ENCODE results near the gene LTBP1.

Gene LTBP1

DNA sequence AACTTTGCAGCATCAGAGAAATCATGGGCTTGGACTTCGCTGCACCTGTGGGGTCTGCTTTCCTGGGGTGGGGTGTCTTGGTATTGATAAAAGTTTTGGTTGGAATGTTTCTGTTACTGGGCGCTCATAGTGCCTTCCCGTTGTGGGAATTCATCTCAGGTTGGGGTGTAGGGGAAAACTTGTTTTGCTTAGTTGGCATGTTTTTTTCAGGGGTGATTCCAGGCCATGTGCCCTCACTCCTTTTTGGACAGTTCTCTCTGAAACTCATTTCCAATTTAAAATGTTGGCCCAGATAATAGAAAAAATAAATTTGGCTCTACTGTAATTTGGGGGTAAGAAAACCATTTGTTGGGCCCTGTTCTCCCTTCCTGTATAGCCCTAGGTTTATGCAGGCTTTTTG lies 1.5 kb downstream of the LTBP1 start:
- Histone ChIP-seq H4K91ac (ENCODE audit: low read length) (peak overlapping the region; percentile 41), H2BK12ac (ENCODE audit: low read length in 2 of 2) (no peak overlapping the region), H4K8ac (ENCODE audit: low read length) (no peak overlapping the region), H3K79me1 (replicated peaks; ENCODE audit: low read length, poor library complexity, severe bottlenecking) (peaks cover 2% of the 10 kb centered on the region), H3K18ac (ENCODE audit: low read depth in 1 of 2, low read length in 2 of 2) (no peak overlapping the region), H3K23ac (ENCODE audit: low read length in 2 of 2) (no peak overlapping the region), H3K4me2 (ENCODE audit: low read length, poor library complexity, severe bottlenecking) (peak overlapping the region; percentile 96), H3K9ac (ENCODE audit: low read length) (no peak overlapping the region), H2AK5ac (ENCODE audit: low read length, severe bottlenecking) (no peak overlapping the region), H3K4me3 (ENCODE audit: insufficient read depth in 1 of 2, low read depth in 1 of 2, low read length in 2 of 2) (no peak overlapping the region), H3K4ac (ENCODE audit: low read depth in 1 of 2, low read length in 2 of 2) (no peak overlapping the region), H3K27ac (ENCODE audit: low read length, poor library complexity, severe bottlenecking) (no peak overlapping the region), H3K36me3 (ENCODE audit: control insufficient read depth in 1 of 2, insufficient read depth in 2 of 2, low read depth in 1 of 2, low read length in 2 of 2) (no peaks in the 10 kb centered on the region), H2BK15ac (ENCODE audit: low read depth, poor library complexity, severe bottlenecking) (no peak overlapping the region), H3K4me1 (ENCODE audit: control insufficient read depth, insufficient read depth, low read depth, low read length) (peaks cover 2% of the 10 kb centered on the region), H3K14ac (ENCODE audit: low read length in 2 of 2) (no peak overlapping the region), H2AFZ (ENCODE audit: low read depth, low read length) (no peak overlapping the region), H2BK120ac (ENCODE audit: low read depth, low read length) (no peak overlapping the region), H3K27me3 (ENCODE audit: control insufficient read depth in 1 of 2, insufficient read depth in 1 of 2, low read length in 2 of 2) (peaks cover 0 to 42% of the 10 kb centered on the region in 2 experiments), H3K9me3 (ENCODE audit: control insufficient read depth, low read length) (no peaks in the 10 kb centered on the region), H2BK5ac (ENCODE audit: low read depth, low read length, poor library complexity, severe bottlenecking) (no peak overlapping the region)
- no peak for DNase-seq
- WGBS: 80% methylated on average over 3 of the region's 3 CpGs

DNA sequence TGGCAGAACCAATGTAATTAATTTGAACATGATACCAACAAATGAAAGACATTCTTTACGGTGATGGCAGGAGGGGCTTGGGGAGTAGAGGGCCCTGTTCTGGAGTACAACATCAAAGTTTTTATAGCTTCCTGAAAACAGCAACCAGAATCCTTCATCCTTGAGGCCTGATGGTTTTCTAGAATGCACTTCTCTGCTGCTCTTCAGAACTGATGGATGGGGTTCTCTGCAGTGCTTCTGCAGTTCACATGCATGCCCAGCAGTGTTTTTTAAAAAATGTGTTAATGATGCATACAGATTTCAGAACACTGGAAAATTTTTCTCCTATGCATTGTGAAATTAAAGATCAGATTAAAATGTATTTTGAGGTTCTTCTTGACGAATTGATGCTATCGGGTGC lies 2.5 kb downstream of the LTBP1 start:
- Histone ChIP-seq H3K14ac (ENCODE audit: low read length in 2 of 2) (no peak overlapping the region), H2AFZ (ENCODE audit: low read depth, low read length) (no peak overlapping the region), H3K4ac (ENCODE audit: low read depth in 1 of 2, low read length in 2 of 2) (no peak overlapping the region), H3K36me3 (ENCODE audit: control insufficient read depth in 1 of 2, insufficient read depth in 2 of 2, low read depth in 1 of 2, low read length in 2 of 2) (no peaks in the 10 kb centered on the region), H3K18ac (ENCODE audit: low read depth in 1 of 2, low read length in 2 of 2) (no peak overlapping the region), H3K4me3 (ENCODE audit: insufficient read depth in 1 of 2, low read depth in 1 of 2, low read length in 2 of 2) (no peak overlapping the region), H2BK120ac (ENCODE audit: low read depth, low read length) (no peak overlapping the region), H2BK15ac (ENCODE audit: low read depth, poor library complexity, severe bottlenecking) (no peak overlapping the region), H3K27ac (ENCODE audit: low read length, poor library complexity, severe bottlenecking) (no peak overlapping the region), H2BK12ac (ENCODE audit: low read length in 2 of 2) (no peak overlapping the region), H2AK5ac (ENCODE audit: low read length, severe bottlenecking) (no peak overlapping the region), H4K91ac (ENCODE audit: low read length) (no peak overlapping the region), H3K9me3 (ENCODE audit: control insufficient read depth, low read length) (no peaks in the 10 kb centered on the region), H3K23ac (ENCODE audit: low read length in 2 of 2) (no peak overlapping the region), H4K8ac (ENCODE audit: low read length) (no peak overlapping the region), H3K4me2 (ENCODE audit: low read length, poor library complexity, severe bottlenecking) (no peak overlapping the region), H2BK5ac (ENCODE audit: low read depth, low read length, poor library complexity, severe bottlenecking) (no peak overlapping the region), H3K27me3 (ENCODE audit: control insufficient read depth in 1 of 2, insufficient read depth in 1 of 2, low read length in 2 of 2) (peaks cover 0 to 40% of the 10 kb centered on the region in 2 experiments), H3K79me1 (replicated peaks; ENCODE audit: low read length, poor library complexity, severe bottlenecking) (peaks cover 2% of the 10 kb centered on the region), H3K4me1 (ENCODE audit: control insufficient read depth, insufficient read depth, low read depth, low read length) (peaks cover 2% of the 10 kb centered on the region), H3K9ac (ENCODE audit: low read length) (no peak overlapping the region)
- no peak for DNase-seq
- 100% methylated on average over 3 of the region's 3 CpGs for WGBS

DNA sequence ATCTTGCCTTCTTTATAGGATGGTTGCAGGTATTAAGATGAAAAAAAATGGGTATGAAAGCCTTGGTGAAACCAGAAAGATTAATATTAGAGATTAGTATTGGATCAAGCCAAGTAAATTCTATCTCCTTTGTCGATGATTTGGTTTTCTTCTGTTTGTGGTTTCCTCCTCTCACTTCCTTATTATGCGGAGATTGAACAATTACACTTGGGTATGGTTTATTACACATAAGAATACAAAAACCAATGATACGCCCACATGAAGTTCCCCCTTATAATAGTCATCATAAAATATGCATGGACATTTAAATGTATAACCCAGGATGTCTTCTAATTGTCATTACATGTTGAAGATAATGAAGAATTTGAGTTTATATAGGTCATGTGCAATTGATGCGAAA lies 4.9 kb downstream of the LTBP1 start:
- no peak overlapping the region for H2BK5ac ChIP-seq (ENCODE audit: low read depth, low read length, poor library complexity, severe bottlenecking)
- peaks cover 0 to 30% of the 10 kb centered on the region in 2 experiments for H3K27me3 ChIP-seq (ENCODE audit: control insufficient read depth in 1 of 2, insufficient read depth in 1 of 2, low read length in 2 of 2)
- no peak overlapping the region for H3K27ac ChIP-seq (ENCODE audit: low read length, poor library complexity, severe bottlenecking)
- no peak overlapping the region for H2BK120ac ChIP-seq (ENCODE audit: low read depth, low read length)
- H3K14ac ChIP-seq (ENCODE audit: low read length in 2 of 2): no peak overlapping the region
- no peak for DNase-seq
- no peak overlapping the region for H3K23ac ChIP-seq (ENCODE audit: low read length in 2 of 2)
- H4K8ac ChIP-seq (ENCODE audit: low read length): no peak overlapping the region
- no peak overlapping the region for H2BK15ac ChIP-seq (ENCODE audit: low read depth, poor library complexity, severe bottlenecking)
- H2AFZ ChIP-seq (ENCODE audit: low read depth, low read length): no peak overlapping the region
- H3K4me2 ChIP-seq (ENCODE audit: low read length, poor library complexity, severe bottlenecking): no peak overlapping the region
- H3K9ac ChIP-seq (ENCODE audit: low read length): no peak overlapping the region
- H3K79me1 ChIP-seq (replicated peaks; ENCODE audit: low read length, poor library complexity, severe bottlenecking): peaks cover 2% of the 10 kb centered on the region
- H3K4ac ChIP-seq (ENCODE audit: low read depth in 1 of 2, low read length in 2 of 2): no peak overlapping the region
- H3K4me3 ChIP-seq (ENCODE audit: insufficient read depth in 1 of 2, low read depth in 1 of 2, low read length in 2 of 2): no peak overlapping the region
- no peaks in the 10 kb centered on the region for H3K36me3 ChIP-seq (ENCODE audit: control insufficient read depth in 1 of 2, insufficient read depth in 2 of 2, low read depth in 1 of 2, low read length in 2 of 2)
- H3K4me1 ChIP-seq (ENCODE audit: control insufficient read depth, insufficient read depth, low read depth, low read length): peaks cover 2% of the 10 kb centered on the region
- no peaks in the 10 kb centered on the region for H3K9me3 ChIP-seq (ENCODE audit: control insufficient read depth, low read length)
- no peak overlapping the region for H4K91ac ChIP-seq (ENCODE audit: low read length)
- H2BK12ac ChIP-seq (ENCODE audit: low read length in 2 of 2): no peak overlapping the region
- no peak overlapping the region for H2AK5ac ChIP-seq (ENCODE audit: low read length, severe bottlenecking)
- 100% methylated on average over 1 of the region's 4 CpGs for WGBS
- H3K18ac ChIP-seq (ENCODE audit: low read depth in 1 of 2, low read length in 2 of 2): no peak overlapping the region

DNA sequence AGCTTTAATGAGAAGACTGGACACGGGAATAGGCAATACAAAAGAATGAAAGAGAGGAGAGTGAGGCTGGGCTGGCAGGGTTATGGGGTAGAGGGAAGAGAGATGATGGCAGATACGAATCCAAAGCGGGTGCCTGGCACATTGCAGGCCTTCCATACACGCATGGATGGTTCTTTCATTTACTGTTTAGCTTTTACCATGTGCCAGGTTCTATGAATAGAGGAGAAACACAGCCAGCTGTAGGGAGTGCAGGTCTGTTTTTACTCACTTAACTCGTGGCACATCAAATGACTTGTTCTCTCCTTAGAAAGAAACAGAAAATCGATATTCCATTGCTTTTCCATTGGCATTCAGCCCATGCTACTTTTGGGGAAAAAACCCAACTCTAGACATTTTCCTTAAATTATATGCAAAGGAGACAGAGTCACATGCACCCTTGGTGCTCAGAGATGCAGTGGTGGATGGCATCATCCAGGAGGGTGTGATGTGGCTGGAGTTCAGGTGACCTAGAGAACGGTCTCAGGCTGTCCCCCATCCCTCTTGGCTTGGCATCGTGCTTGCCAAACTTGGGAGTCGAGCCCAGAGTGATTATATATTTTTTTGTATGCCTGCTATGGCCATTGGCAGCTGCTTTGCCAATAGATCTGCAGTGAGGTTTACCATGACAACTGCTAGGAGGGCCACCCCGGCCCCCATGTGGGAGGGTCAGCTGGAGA lies 6.2 kb downstream of the LTBP1 start:
- Histone ChIP-seq H3K4me1 (ENCODE audit: control insufficient read depth, insufficient read depth, low read depth, low read length) (no peaks in the 10 kb centered on the region), H3K18ac (ENCODE audit: low read depth in 1 of 2, low read length in 2 of 2) (no peak overlapping the region), H3K36me3 (ENCODE audit: control insufficient read depth in 1 of 2, insufficient read depth in 2 of 2, low read depth in 1 of 2, low read length in 2 of 2) (no peaks in the 10 kb centered on the region), H4K91ac (ENCODE audit: low read length) (peak overlapping the region; percentile 48), H2BK12ac (ENCODE audit: low read length in 2 of 2) (peak overlapping the region in 1 of 2 experiments; percentile 10), H4K8ac (ENCODE audit: low read length) (no peak overlapping the region), H3K23ac (ENCODE audit: low read length in 2 of 2) (no peak overlapping the region), H2BK5ac (ENCODE audit: low read depth, low read length, poor library complexity, severe bottlenecking) (no peak overlapping the region), H3K14ac (ENCODE audit: low read length in 2 of 2) (no peak overlapping the region), H2BK120ac (ENCODE audit: low read depth, low read length) (no peak overlapping the region), H3K9me3 (ENCODE audit: control insufficient read depth, low read length) (no peaks in the 10 kb centered on the region), H2BK15ac (ENCODE audit: low read depth, poor library complexity, severe bottlenecking) (no peak overlapping the region), H3K9ac (ENCODE audit: low read length) (no peak overlapping the region), H3K79me1 (replicated peaks; ENCODE audit: low read length, poor library complexity, severe bottlenecking) (peaks cover 2% of the 10 kb centered on the region), H3K27ac (ENCODE audit: low read length, poor library complexity, severe bottlenecking) (no peak overlapping the region), H3K4me3 (ENCODE audit: insufficient read depth in 1 of 2, low read depth in 1 of 2, low read length in 2 of 2) (no peak overlapping the region), H2AK5ac (ENCODE audit: low read length, severe bottlenecking) (no peak overlapping the region), H3K27me3 (ENCODE audit: control insufficient read depth in 1 of 2, insufficient read depth in 1 of 2, low read length in 2 of 2) (peaks cover 0 to 29% of the 10 kb centered on the region in 2 experiments), H3K4ac (ENCODE audit: low read depth in 1 of 2, low read length in 2 of 2) (no peak overlapping the region), H2AFZ (ENCODE audit: low read depth, low read length) (no peak overlapping the region), H3K4me2 (ENCODE audit: low read length, poor library complexity, severe bottlenecking) (no peak overlapping the region)
- 95% methylated on average over 10 of the region's 10 CpGs for WGBS
- DNase-seq: no peak
